Ecto neural progenitor cell (in vitro differentiated cells): ENCODE results near the gene MALL.
"Not testable (repeated sequence)": the region's sequence is repeated elsewhere in the genome, so short reads cannot be mapped to it uniquely, and the experiment has no call there.

ENCODE experiments used
- DNase-seq: peaks from one replicate; pipeline ENCODE4 v3.0.0-alpha.2; 2018; ENCODE audit warnings: low spot score

MALL gene

GRCh38 chr2:110120171-110121051 lies 4.8 kb upstream of the MALL start:
- DNase-seq, result no peak

GRCh38 chr2:110116033-110116710 lies 550 bp upstream of the MALL start:
- DNase-seq, result peak; percentile 60

GRCh38 chr2:110114831-110115255 lies 779 bp downstream of the MALL start:
- no peak for DNase-seq

- no peak for DNase-seq
Measured at GRCh38 chr2:110113961-110114591, 1.5 kb downstream of the MALL start.

- DNase-seq, result not testable (repeated sequence)
Measured at GRCh38 chr2:110108291-110108690, 7.3 kb downstream of the MALL start.

GRCh38 chr2:110107092-110108079 lies 8.2 kb downstream of the MALL start:
- no peak for DNase-seq

- no peak for DNase-seq
Measured at GRCh38 chr2:110106642-110107041, 9.0 kb downstream of the MALL start.

- DNase-seq, result no peak
Measured at GRCh38 chr2:110105608-110106467, 9.8 kb downstream of the MALL start.

- no peak for DNase-seq
Measured at GRCh38 chr2:110105183-110105582, 10.4 kb downstream of the MALL start.

- no peak for DNase-seq
Measured at GRCh38 chr2:110104025-110104771, 11.4 kb downstream of the MALL start.

GRCh38 chr2:110103061-110103961 lies 12.3 kb downstream of the MALL start:
- peak; percentile 36 for DNase-seq

- DNase-seq, result peak; percentile 35
Measured at GRCh38 chr2:110101901-110102803, 13.5 kb downstream of the MALL start.

- DNase-seq, result peak; percentile 41
Measured at GRCh38 chr2:110101280-110101844, 14.3 kb downstream of the MALL start.

- not testable (repeated sequence) for DNase-seq
Measured at GRCh38 chr2:110100880-110101279, 14.7 kb downstream of the MALL start.

GRCh38 chr2:110100480-110100879 lies 15.1 kb downstream of the MALL start:
- DNase-seq, result no peak

- DNase-seq, result no peak
Measured at GRCh38 chr2:110099471-110100225, 16.0 kb downstream of the MALL start.

- DNase-seq, result no peak
Measured at GRCh38 chr2:110099038-110099425, 16.6 kb downstream of the MALL start.
